ENCODE results near the gene ROBO1. TPM values are rescaled to one million over a fixed set of nuclear protein-coding genes. Genes with fewer than 3 reads are reported as not detected.

Gene ROBO1
- total and polyA plus RNA-seq, 2 experiments from 2014 or later, result 29.3 to 171 TPM

DNA sequence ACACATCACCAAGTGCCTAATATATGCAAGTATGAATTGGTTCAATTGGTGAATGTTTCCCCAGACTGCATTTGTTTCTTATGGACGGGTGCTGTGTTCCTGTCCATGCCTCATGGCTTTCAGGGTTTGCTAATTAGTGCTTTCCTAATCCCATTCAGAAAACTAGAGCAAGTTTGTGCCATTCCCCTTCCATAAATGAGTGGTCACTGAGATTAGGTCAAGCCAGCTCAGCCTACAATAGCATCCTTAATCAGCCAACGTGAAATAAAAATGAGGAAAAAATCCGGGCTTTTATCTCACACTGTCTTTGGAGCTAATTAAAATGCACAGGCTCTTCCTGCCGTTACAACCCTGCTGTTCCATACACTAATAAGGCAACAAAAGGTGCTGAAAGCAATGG, 788.8 kb downstream of the ROBO1 start:
- H3K4me3 ChIP-seq, result no peak overlapping the region
- no peak for TF ChIP-seq CTCF (IDR thresholded peaks at IDR 0.05; ENCODE audit: low read depth, low read length)
- H3K9me3 ChIP-seq (ENCODE audit: low read depth), result no peaks in the 10 kb centered on the region
- no peak for DNase-seq (ENCODE audit: low read depth in 1 of 2, low spot score in 1 of 2)
- H3K27ac ChIP-seq, result no peak overlapping the region
- H3K36me3 ChIP-seq, result no peaks in the 10 kb centered on the region
- H3K27me3 ChIP-seq, result no peaks in the 10 kb centered on the region
- H3K4me1 ChIP-seq (ENCODE audit: low read depth), result no peaks in the 10 kb centered on the region

DNA sequence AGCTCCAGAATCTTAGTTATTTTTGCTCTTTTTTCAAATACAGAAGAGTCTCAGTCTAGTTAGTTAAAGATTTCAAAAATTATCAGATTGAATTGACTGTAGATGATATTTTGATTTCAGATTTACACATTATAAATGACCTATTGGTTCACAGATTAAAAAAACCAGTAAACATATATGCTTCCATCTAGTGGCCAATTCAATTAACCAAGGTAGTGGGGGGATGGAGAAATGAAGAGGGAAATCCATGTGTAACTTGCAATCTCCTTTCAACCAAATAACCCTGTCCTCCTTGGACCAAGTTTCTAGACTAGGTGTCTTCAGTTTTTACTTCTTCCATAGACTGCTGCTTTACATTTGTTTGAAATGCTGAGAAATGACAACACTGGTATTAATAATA, 789.8 kb downstream of the ROBO1 start:
- Histone ChIP-seq H3K27me3 (no peaks in the 10 kb centered on the region), H3K36me3 (no peaks in the 10 kb centered on the region), H3K4me1 (ENCODE audit: low read depth) (no peaks in the 10 kb centered on the region), H3K4me3 (no peak overlapping the region), H3K9me3 (ENCODE audit: low read depth) (no peaks in the 10 kb centered on the region), H3K27ac (no peak overlapping the region)
- peak in 1 of 2 donors; percentile 43 for DNase-seq (ENCODE audit: low read depth in 1 of 2, low spot score in 1 of 2)
- TF ChIP-seq CTCF (IDR thresholded peaks at IDR 0.05; ENCODE audit: low read depth, low read length), result peak; percentile 53

DNA sequence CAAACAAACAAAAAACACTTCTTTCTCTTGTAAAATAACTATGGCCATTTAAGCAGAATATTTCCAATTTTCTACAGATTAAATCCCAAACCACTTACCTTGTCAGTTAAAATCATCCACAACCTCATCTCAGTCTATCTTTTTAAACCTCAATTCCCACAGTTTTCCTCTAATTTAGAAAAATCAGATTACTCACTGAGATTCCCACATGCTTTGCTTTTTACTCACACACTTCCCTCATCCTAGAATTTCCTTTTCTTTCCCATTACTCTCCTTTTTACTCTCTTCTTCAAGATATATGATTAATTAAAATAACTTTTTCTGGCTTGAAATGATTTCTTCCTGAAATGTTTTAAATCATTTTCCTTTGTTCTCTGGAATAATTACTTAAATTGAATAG, 790.7 kb downstream of the ROBO1 start:
- no peaks in the 10 kb centered on the region for H3K36me3 ChIP-seq
- H3K4me3 ChIP-seq, result no peak overlapping the region
- H3K27ac ChIP-seq, result no peak overlapping the region
- TF ChIP-seq CTCF (IDR thresholded peaks at IDR 0.05; ENCODE audit: low read depth, low read length), result no peak
- no peak for DNase-seq (ENCODE audit: low read depth in 1 of 2, low spot score in 1 of 2)
- H3K9me3 ChIP-seq (ENCODE audit: low read depth), result no peaks in the 10 kb centered on the region
- no peaks in the 10 kb centered on the region for H3K4me1 ChIP-seq (ENCODE audit: low read depth)
- H3K27me3 ChIP-seq, result no peaks in the 10 kb centered on the region

DNA sequence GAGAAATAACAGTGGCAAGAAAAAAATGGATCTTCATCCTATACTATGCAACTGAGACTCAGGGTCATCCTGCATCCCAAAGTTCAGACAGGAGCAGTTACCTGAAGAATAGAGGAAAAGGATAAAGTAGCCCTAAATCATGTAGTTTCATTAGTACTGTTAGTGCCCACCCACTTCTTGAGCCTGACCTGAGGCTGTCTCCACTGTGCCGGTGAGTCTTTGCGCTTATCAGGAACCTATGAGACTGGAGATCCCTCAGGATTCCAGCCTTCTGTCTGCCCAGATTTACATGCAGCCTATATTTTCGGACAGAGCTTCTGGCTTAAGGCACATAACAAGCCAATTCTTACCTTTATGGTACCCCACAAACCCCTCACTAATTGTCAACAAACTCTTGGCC, 791.6 kb downstream of the ROBO1 start:
- Histone ChIP-seq H3K4me1 (ENCODE audit: low read depth) (no peaks in the 10 kb centered on the region), H3K4me3 (no peak overlapping the region), H3K36me3 (no peaks in the 10 kb centered on the region), H3K27me3 (no peaks in the 10 kb centered on the region), H3K9me3 (ENCODE audit: low read depth) (no peaks in the 10 kb centered on the region), H3K27ac (no peak overlapping the region)
- TF ChIP-seq CTCF (IDR thresholded peaks at IDR 0.05; ENCODE audit: low read depth, low read length), result no peak
- no peak for DNase-seq (ENCODE audit: low read depth in 1 of 2, low spot score in 1 of 2)

DNA sequence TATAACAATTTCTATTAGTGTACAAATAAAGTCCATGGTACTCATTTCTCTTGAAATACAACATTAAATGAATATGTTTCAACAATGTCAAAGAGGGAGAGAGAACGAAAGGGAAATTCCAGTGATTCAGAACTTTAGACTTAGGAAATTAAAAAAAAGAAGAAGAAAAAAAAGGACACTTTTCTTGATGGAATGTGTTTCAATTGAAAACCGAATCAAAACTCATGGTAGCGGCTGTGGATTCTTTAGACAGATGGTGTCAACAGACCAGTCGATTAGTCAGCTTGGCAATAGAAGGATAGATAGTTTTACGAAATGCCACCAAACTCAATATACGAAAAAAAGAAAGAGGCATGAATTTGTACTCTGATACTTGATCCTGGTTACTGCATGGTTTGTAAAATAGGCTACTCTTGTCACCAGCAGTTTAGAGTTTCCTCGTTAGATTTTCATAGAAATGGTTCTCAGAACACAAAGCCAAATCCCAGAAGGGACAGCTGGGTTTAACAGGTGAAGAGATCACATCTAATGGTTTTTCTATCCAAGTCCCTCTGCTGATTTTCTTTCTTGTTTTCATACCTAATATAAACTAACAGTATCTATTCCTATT, 793.5 kb downstream of the ROBO1 start:
- Histone ChIP-seq H3K9me3 (ENCODE audit: low read depth) (no peaks in the 10 kb centered on the region), H3K27ac (no peak overlapping the region), H3K36me3 (no peaks in the 10 kb centered on the region), H3K4me3 (no peak overlapping the region), H3K27me3 (no peaks in the 10 kb centered on the region), H3K4me1 (ENCODE audit: low read depth) (no peaks in the 10 kb centered on the region)
- TF ChIP-seq CTCF (IDR thresholded peaks at IDR 0.05; ENCODE audit: low read depth, low read length), result no peak
- DNase-seq (ENCODE audit: low read depth in 1 of 2, low spot score in 1 of 2), result no peak

Data from cardiac muscle cell (in vitro differentiated cells and primary cell).